SK-N-SH (cell line): Measurements from ENCODE around the gene SEMA4B. TPM values are rescaled to one million over a fixed set of nuclear protein-coding genes. Genes with fewer than 3 reads are reported as not detected.

Experiments
- CTCF ChIA-PET: fragments of 300-600, 350-600 bp; formaldehyde crosslinking; extraction: SDS; loops from one replicate; lab custom pipeline; 2021; lab: Yijun Ruan, JAX
- POLR2A ChIA-PET: fragments of 350-600 bp; sonication (Branson Sonifier 250); formaldehyde crosslinking; extraction: SDS; loops from one replicate; lab custom pipeline; 2020; ENCODE audit warnings: antibody characterized with exemption, inconsistent platforms; lab: Yijun Ruan, JAX
- DNase-seq: peaks from one replicate; pipeline ENCODE4 v3.0.0; 2012
- H2AFZ ChIP-seq: fragments of 200-600 bp; sonication (generic); 2 replicates; pipeline ENCODE4 v1.8.1; 2016; ENCODE audit warnings: antibody characterized with exemption, mild to moderate bottlenecking, low read depth
- H3F3A ChIP-seq: fragments of 200-600 bp; sonication (generic); replicated peaks from 2 replicates; pipeline ENCODE3; 2016; ENCODE audit warnings: antibody characterized with exemption, mild to moderate bottlenecking; ENCODE audit not compliant: insufficient read depth
- H3K27ac ChIP-seq, 2 experiments: fragments of 200-500 bp in 1 of 2; fragments of 200-600 bp in 1 of 2; sonication (Bioruptor generic) in 1 of 2; sonication (generic), shearing (Covaris generic) in 1 of 2; 2 replicates each; pipeline versions ENCODE4 v1.5.1 to v1.6.1; 2014 to 2016; ENCODE audit warnings: low read depth in 2 of 2, inconsistent platforms in 1 of 2, low read length in 1 of 2, mild to moderate bottlenecking in 1 of 2, mixed read lengths in 1 of 2
- H3K27me3 ChIP-seq: fragments of 200-600 bp; sonication (generic), shearing (Covaris generic); 2 replicates; pipeline ENCODE4 v1.6.1; 2016; ENCODE audit warnings: mixed run types; ENCODE audit not compliant: insufficient read depth
- H3K36me3 ChIP-seq, 2 experiments: fragments of 200-500 bp in 1 of 2; fragments of 200-600 bp in 1 of 2; sonication (Bioruptor generic) in 1 of 2; sonication (generic) in 1 of 2; replicated peaks in 1 of 2; 2 replicates each; pipeline versions ENCODE3 to v1.5.1; 2014 to 2016; ENCODE audit warnings: low read length in 1 of 2, mild to moderate bottlenecking in 1 of 2; ENCODE audit not compliant: insufficient read depth in 2 of 2, control insufficient read depth in 1 of 2
- H3K4me1 ChIP-seq, 2 experiments: fragments of 200-500 bp in 1 of 2; fragments of 200-600 bp in 1 of 2; sonication (Bioruptor generic) in 1 of 2; sonication (generic), shearing (Covaris generic) in 1 of 2; 2 replicates each; pipeline versions ENCODE4 v1.5.1 to v1.6.1; 2014 to 2016; ENCODE audit warnings: low read depth in 1 of 2, low read length in 1 of 2, mixed run types in 1 of 2; ENCODE audit not compliant: insufficient read depth in 2 of 2, control insufficient read depth in 1 of 2
- H3K4me2 ChIP-seq: fragments of 200-600 bp; sonication (generic), shearing (Covaris generic); 2 replicates; pipeline ENCODE4 v1.6.1; 2017; ENCODE audit warnings: mixed run types
- H3K4me3 ChIP-seq, 2 experiments: fragments of 200-500 bp in 1 of 2; fragments of 200-600 bp in 1 of 2; sonication (Bioruptor generic) in 1 of 2; sonication (generic), shearing (Covaris generic) in 1 of 2; 2 replicates each; pipeline versions ENCODE4 v1.5.1 to v1.8.1; 2014 to 2016; ENCODE audit warnings: low read depth in 2 of 2, inconsistent platforms in 1 of 2, low read length in 1 of 2, mild to moderate bottlenecking in 1 of 2, mixed read lengths in 1 of 2, moderate library complexity in 1 of 2
- H3K79me2 ChIP-seq: fragments of 200-600 bp; sonication (generic); 2 replicates; pipeline ENCODE4 v1.8.1; 2017; ENCODE audit warnings: mild to moderate bottlenecking; ENCODE audit not compliant: insufficient read depth
- H3K9ac ChIP-seq: fragments of 200-600 bp; sonication (generic); 2 replicates; pipeline ENCODE4 v1.6.1; 2017; ENCODE audit warnings: mixed run types
- H3K9me2 ChIP-seq: fragments of 200-600 bp; sonication (generic); 2 replicates; pipeline ENCODE4 v1.6.1; 2017; ENCODE audit warnings: mixed run types
- H3K9me3 ChIP-seq: fragments of 200-600 bp; sonication (generic); 2 replicates; pipeline ENCODE4 v1.6.1; 2017; ENCODE audit warnings: mixed run types, mild to moderate bottlenecking, moderate library complexity
- H4K20me1 ChIP-seq: fragments of 200-600 bp; sonication (generic); 2 replicates; pipeline ENCODE4 v1.6.1; 2017; ENCODE audit warnings: mild to moderate bottlenecking, mixed run types; ENCODE audit not compliant: insufficient read depth
- CHD2 ChIP-seq: fragments of 150-350 bp; IDR thresholded peaks from 2 replicates; pipeline ENCODE4 v1.6.1; 2018; ENCODE audit warnings: low read length; ENCODE audit not compliant: partially characterized antibody
- ELF1 ChIP-seq: IDR thresholded peaks from 2 replicates; pipeline ENCODE4 v1.4.0; 2012
- EP300 ChIP-seq, 2 experiments: IDR thresholded peaks; 2 replicates each; pipeline versions ENCODE4 v1.4.0 to v1.6.1; 2012; ENCODE audit warnings: borderline replicate concordance in 1 of 2, low read depth in 1 of 2, low read length in 1 of 2
- FOSL2 ChIP-seq: IDR thresholded peaks from 2 replicates; pipeline ENCODE4 v1.4.0; 2012; ENCODE audit warnings: low read depth, mild to moderate bottlenecking, moderate library complexity, borderline replicate concordance
- FOXJ3 ChIP-seq: sonication (generic); formaldehyde crosslinking; IDR thresholded peaks from 2 replicates; pipeline ENCODE4 v1.5.1; 2020; ENCODE audit warnings: mild to moderate bottlenecking, missing genetic modification reagents
- FOXM1 ChIP-seq: IDR thresholded peaks from 2 replicates; pipeline ENCODE4 v1.4.0; 2012; ENCODE audit warnings: low read depth, mild to moderate bottlenecking
- GABPA ChIP-seq: IDR thresholded peaks from 2 replicates; pipeline ENCODE4 v1.4.0; 2012; ENCODE audit warnings: low read depth, mild to moderate bottlenecking
- GATA2 ChIP-seq: sonication (generic); formaldehyde crosslinking; IDR thresholded peaks from 2 replicates; pipeline ENCODE4 v1.5.0; 2020; ENCODE audit warnings: mild to moderate bottlenecking, missing genetic modification reagents
- JUND ChIP-seq: IDR thresholded peaks from 2 replicates; pipeline ENCODE4 v1.4.0; 2012
- MEF2A ChIP-seq: IDR thresholded peaks from 2 replicates; pipeline ENCODE4 v1.4.0; 2012; ENCODE audit warnings: low read depth, borderline replicate concordance
- MXI1 ChIP-seq: IDR thresholded peaks from 2 replicates; pipeline ENCODE4 v1.6.1; 2012; ENCODE audit warnings: mild to moderate bottlenecking, low read depth, low read length, improper control_type of control experiment
- NFIC ChIP-seq: IDR thresholded peaks from 2 replicates; pipeline ENCODE4 v1.4.0; 2012; ENCODE audit warnings: borderline replicate concordance
- NRF1 ChIP-seq: IDR thresholded peaks from 2 replicates; pipeline ENCODE4 v1.6.1; 2012; ENCODE audit warnings: low read depth, mild to moderate bottlenecking, low read length
- POLR2AphosphoS5 ChIP-seq: IDR thresholded peaks from 2 replicates; pipeline ENCODE4 v1.6.1; 2012; ENCODE audit warnings: low read depth, low read length
- RAD21 ChIP-seq: IDR thresholded peaks from 2 replicates; pipeline ENCODE4 v1.6.1; 2012; ENCODE audit warnings: mild to moderate bottlenecking, low read length
- RCOR1 ChIP-seq: fragments of 150-350 bp; IDR thresholded peaks from 2 replicates; pipeline ENCODE4 v1.6.1; 2017; ENCODE audit warnings: antibody characterized with exemption, low read length
- RFX5 ChIP-seq: IDR thresholded peaks from 2 replicates; pipeline ENCODE4 v1.6.1; 2012; ENCODE audit warnings: mild to moderate bottlenecking, improper control_type of control experiment, low read length
- RXRA ChIP-seq: IDR thresholded peaks from 2 replicates; pipeline ENCODE4 v1.4.0; 2012; ENCODE audit warnings: low read depth, mild to moderate bottlenecking, borderline replicate concordance
- SIN3A ChIP-seq: IDR thresholded peaks from 2 replicates; pipeline ENCODE4 v1.6.1; 2012; ENCODE audit warnings: low read depth, mild to moderate bottlenecking, low read length, moderate library complexity, borderline replicate concordance
- SMC3 ChIP-seq: IDR thresholded peaks from 2 replicates; pipeline ENCODE4 v1.6.1; 2012; ENCODE audit warnings: low read depth, low read length, improper control_type of control experiment
- TAF1 ChIP-seq: IDR thresholded peaks from 2 replicates; pipeline ENCODE4 v1.6.1; 2012; ENCODE audit warnings: low read depth, mild to moderate bottlenecking, low read length, moderate library complexity, borderline replicate concordance
- TCF12 ChIP-seq: IDR thresholded peaks from 2 replicates; pipeline ENCODE4 v1.4.0; 2012
- whole genome bisulfite sequencing: methylation state at CpG from one replicate; pipeline ENCODE4 v1.1.6; 2017; ENCODE audit warnings: low lambda C conversion rate; 5-methylcytosine and 5-hydroxymethylcytosine counted together
- polyA plus RNA-seq, 3 experiments: library from polyadenylated mRNA; depleted of rRNA; stranded (reverse); fragments of >200 nt; gene quantifications; 2 replicates each; pipeline ENCODE4 v1.2.3, GENCODE V29; 2012
- TF ChIP-seq, protein P1 (sequence below): IDR thresholded peaks from 2 replicates; pipeline ENCODE4 v1.4.0; 2012; ENCODE audit warnings: low read depth
- TF ChIP-seq, protein P2 (sequence below): fragments of 150-350 bp; IDR thresholded peaks from 2 replicates; pipeline ENCODE4 v1.6.1; 2016; ENCODE audit warnings: mild to moderate bottlenecking, low read depth, low read length
- TF ChIP-seq, protein P3 (sequence below): IDR thresholded peaks from 2 replicates; pipeline ENCODE4 v1.4.0; 2012; ENCODE audit warnings: low read depth, borderline replicate concordance
- TF ChIP-seq, protein P4 (sequence below): fragments of 150-350 bp; IDR thresholded peaks from 2 replicates; pipeline ENCODE4 v1.6.1; 2017; ENCODE audit warnings: antibody characterized with exemption, low read length, low read depth, borderline replicate concordance
- TF ChIP-seq, protein P5 (sequence below): fragments of 200-600 bp; sonication (generic); IDR thresholded peaks from 2 replicates; pipeline ENCODE4 v1.6.1; 2017; ENCODE audit warnings: antibody characterized with exemption, mild to moderate bottlenecking, moderate library complexity

Gene SEMA4B
- polyA plus RNA-seq, 1 of the 3 experiments (the other 2 are of a cell fraction) = 38.9 TPM

DNA sequence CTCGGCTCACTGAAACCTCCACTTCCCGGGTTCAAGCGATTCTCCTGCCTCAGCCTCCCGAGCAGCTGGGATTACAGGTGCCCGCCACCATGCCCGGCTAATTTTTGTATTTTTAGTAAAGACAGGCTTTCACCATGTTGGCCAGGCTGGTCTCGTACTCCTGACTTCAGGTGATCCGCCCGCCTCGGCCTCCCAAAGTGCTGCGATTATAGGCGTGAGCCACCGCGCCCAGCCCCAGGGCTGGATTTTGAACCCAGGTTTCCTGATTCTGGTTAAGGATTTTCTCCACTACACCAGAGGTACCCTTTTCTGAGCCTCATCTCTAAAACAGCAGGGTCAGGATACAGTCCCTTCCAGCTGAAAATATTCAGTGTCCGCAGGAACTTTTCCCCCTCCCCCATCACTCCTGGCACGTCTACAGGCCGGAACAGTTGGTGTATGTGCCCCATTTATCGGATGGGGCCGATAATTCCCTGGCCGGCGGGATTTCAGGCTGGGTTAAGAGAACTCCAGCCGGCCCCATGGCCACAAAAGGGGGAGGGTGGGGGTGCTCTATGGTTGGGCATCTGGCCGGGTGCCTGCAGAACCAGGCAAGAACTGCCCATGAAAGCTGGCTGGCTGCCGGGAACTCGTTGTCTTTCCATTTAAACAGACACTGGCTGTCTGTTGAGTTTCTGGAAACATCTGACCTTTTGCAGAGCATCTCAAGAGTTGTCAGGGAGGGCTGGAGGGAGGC, 26.8 kb upstream of the SEMA4B start:
- Histone ChIP-seq H2AFZ (peak overlapping the region; percentile 73; the same call in 1 of the 2 replicates), H3K79me2 (no peaks in the 10 kb centered on the region; the same call in 1 of the 2 replicates), H3K36me3 (no peaks in the 10 kb centered on the region), H3K27me3 (no peaks in the 10 kb centered on the region), H3K4me3 (no peak overlapping the region), H3K27ac (peak overlapping the region; percentile 41 to 89; a peak in 3 of 4 replicates), H3K4me2 (peak overlapping the region; percentile 68), H3K9me3 (no peaks in the 10 kb centered on the region), H3K9me2 (no peaks in the 10 kb centered on the region), H3F3A (peaks cover 3% of the 10 kb centered on the region), H3K4me1 (peaks cover 11 to 13% of the 10 kb centered on the region in 2 experiments; a peak in 2 of 4 replicates), H4K20me1 (no peaks in the 10 kb centered on the region), H3K9ac (no peak overlapping the region)
- 70% methylated on average over 25 of the region's 25 CpGs for WGBS
- CTCF ChIA-PET = interaction anchor here (0.6 to 1.3 kb wide), 4 partner anchors 18 to 47 kb away, joined by 3 to 8 read pairs (median 4); partner anchors contain the start of gene SEMA4B
- peak; percentile 89 for DNase-seq
- POLR2A ChIA-PET = interaction anchor here (0.6 to 1.8 kb wide), 7 partner anchors 13 to 58 kb away, joined by 3 to 11 read pairs (median 4); partner anchors contain the start of gene SEMA4B
- TF ChIP-seq GATA2 (CRISPR knock-in tag) (no peak), GABPA (no peak), RFX5 (no peak), RCOR1 (peak; percentile 74), SMC3 (no peak; the same call in 1 of the 2 replicates), RXRA (no peak), NRF1 (no peak), SIN3A (no peak), TCF12 (peak; percentile 62; the same call in 1 of the 2 replicates), TAF1 (no peak), MEF2A (no peak), MXI1 (peak; percentile 77; the same call in 1 of the 2 replicates), FOXJ3 (CRISPR knock-in tag) (peak; percentile 49; the same call in 1 of the 2 replicates), JUND (no peak), FOXM1 (no peak), FOSL2 (no peak), RAD21 (no peak), ELF1 (no peak), POLR2AphosphoS5 (no peak), EP300 (IDR thresholded peaks at IDR 0.05; ENCODE audit: borderline replicate concordance in 1 of 2, low read depth in 1 of 2, low read length in 1 of 2) (peak in 1 of 2 experiments; percentile 82; a peak in 3 of 4 replicates), CHD2 (peak; percentile 93), NFIC (peak; percentile 88)
- TF ChIP-seq, protein P1, sequence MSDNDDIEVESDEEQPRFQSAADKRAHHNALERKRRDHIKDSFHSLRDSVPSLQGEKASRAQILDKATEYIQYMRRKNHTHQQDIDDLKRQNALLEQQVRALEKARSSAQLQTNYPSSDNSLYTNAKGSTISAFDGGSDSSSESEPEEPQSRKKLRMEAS = peak; percentile 12; the same call in 1 of the 2 replicates
- TF ChIP-seq, protein P2, sequence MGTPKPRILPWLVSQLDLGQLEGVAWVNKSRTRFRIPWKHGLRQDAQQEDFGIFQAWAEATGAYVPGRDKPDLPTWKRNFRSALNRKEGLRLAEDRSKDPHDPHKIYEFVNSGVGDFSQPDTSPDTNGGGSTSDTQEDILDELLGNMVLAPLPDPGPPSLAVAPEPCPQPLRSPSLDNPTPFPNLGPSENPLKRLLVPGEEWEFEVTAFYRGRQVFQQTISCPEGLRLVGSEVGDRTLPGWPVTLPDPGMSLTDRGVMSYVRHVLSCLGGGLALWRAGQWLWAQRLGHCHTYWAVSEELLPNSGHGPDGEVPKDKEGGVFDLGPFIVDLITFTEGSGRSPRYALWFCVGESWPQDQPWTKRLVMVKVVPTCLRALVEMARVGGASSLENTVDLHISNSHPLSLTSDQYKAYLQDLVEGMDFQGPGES = no peak
- TF ChIP-seq, protein P3, sequence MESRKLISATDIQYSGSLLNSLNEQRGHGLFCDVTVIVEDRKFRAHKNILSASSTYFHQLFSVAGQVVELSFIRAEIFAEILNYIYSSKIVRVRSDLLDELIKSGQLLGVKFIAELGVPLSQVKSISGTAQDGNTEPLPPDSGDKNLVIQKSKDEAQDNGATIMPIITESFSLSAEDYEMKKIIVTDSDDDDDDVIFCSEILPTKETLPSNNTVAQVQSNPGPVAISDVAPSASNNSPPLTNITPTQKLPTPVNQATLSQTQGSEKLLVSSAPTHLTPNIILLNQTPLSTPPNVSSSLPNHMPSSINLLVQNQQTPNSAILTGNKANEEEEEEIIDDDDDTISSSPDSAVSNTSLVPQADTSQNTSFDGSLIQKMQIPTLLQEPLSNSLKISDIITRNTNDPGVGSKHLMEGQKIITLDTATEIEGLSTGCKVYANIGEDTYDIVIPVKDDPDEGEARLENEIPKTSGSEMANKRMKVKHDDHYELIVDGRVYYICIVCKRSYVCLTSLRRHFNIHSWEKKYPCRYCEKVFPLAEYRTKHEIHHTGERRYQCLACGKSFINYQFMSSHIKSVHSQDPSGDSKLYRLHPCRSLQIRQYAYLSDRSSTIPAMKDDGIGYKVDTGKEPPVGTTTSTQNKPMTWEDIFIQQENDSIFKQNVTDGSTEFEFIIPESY = no peak
- TF ChIP-seq, protein P4, sequence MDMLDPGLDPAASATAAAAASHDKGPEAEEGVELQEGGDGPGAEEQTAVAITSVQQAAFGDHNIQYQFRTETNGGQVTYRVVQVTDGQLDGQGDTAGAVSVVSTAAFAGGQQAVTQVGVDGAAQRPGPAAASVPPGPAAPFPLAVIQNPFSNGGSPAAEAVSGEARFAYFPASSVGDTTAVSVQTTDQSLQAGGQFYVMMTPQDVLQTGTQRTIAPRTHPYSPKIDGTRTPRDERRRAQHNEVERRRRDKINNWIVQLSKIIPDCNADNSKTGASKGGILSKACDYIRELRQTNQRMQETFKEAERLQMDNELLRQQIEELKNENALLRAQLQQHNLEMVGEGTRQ = no peak
- TF ChIP-seq, protein P5, sequence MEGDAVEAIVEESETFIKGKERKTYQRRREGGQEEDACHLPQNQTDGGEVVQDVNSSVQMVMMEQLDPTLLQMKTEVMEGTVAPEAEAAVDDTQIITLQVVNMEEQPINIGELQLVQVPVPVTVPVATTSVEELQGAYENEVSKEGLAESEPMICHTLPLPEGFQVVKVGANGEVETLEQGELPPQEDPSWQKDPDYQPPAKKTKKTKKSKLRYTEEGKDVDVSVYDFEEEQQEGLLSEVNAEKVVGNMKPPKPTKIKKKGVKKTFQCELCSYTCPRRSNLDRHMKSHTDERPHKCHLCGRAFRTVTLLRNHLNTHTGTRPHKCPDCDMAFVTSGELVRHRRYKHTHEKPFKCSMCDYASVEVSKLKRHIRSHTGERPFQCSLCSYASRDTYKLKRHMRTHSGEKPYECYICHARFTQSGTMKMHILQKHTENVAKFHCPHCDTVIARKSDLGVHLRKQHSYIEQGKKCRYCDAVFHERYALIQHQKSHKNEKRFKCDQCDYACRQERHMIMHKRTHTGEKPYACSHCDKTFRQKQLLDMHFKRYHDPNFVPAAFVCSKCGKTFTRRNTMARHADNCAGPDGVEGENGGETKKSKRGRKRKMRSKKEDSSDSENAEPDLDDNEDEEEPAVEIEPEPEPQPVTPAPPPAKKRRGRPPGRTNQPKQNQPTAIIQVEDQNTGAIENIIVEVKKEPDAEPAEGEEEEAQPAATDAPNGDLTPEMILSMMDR = no peak
